ENCODE measurements around the gene MGME1. TPM values are rescaled to one million over a fixed set of nuclear protein-coding genes. Genes with fewer than 3 reads are reported as not detected.

Gene MGME1
- total and polyA plus RNA-seq, 2 of the 13 experiments (the other 11 are each of a cell fraction or from before 2014, with no cell fraction given), result 36.7 to 66.6 TPM

- no peak for TF ChIP-seq AFF4 (CRISPR knock-in tag; IDR thresholded peaks at IDR 0.05)
- no peak for TF ChIP-seq ZKSCAN5 (CRISPR knock-in tag; IDR thresholded peaks at IDR 0.05)
- TF ChIP-seq ISL2 (CRISPR knock-in tag; IDR thresholded peaks at IDR 0.05), result no peak
- no peak for TF ChIP-seq PHF21A (CRISPR knock-in tag; IDR thresholded peaks at IDR 0.05)
- no peak for TF ChIP-seq ZNF589 (CRISPR knock-in tag; conservative IDR thresholded peaks at IDR 0.05)
- TF ChIP-seq SRSF9 (IDR thresholded peaks at IDR 0.05; ENCODE audit: borderline replicate concordance, insufficient read depth, low read depth, low read length, poor library complexity, severe bottlenecking), result no peak
- TF ChIP-seq ZNF7 (CRISPR knock-in tag; IDR thresholded peaks at IDR 0.05), result no peak
- no peak for TF ChIP-seq SETDB1 (CRISPR knock-in tag; IDR thresholded peaks at IDR 0.05; ENCODE audit: borderline replicate concordance)
- TF ChIP-seq XRCC5 (optimal IDR thresholded peaks at IDR 0.05; ENCODE audit: low read length), result no peak
- TF ChIP-seq ZNF20 (CRISPR knock-in tag; IDR thresholded peaks at IDR 0.05), result no peak
- no peak for TF ChIP-seq HDAC6 (IDR thresholded peaks at IDR 0.05; ENCODE audit: low read depth, low read length)
- peak; percentile 38 for TF ChIP-seq HNRNPLL (IDR thresholded peaks at IDR 0.05; ENCODE audit: low read depth, low read length, poor library complexity, severe bottlenecking)
- TF ChIP-seq MEIS2 (CRISPR knock-in tag; IDR thresholded peaks at IDR 0.05), result no peak
- TF ChIP-seq BORCS8-MEF2B (CRISPR knock-in tag; IDR thresholded peaks at IDR 0.05), result peak; percentile 33; the same call in 1 of the 2 replicates
- TF ChIP-seq ZNF44 (CRISPR knock-in tag; IDR thresholded peaks at IDR 0.05), result no peak
- TF ChIP-seq, protein P1, sequence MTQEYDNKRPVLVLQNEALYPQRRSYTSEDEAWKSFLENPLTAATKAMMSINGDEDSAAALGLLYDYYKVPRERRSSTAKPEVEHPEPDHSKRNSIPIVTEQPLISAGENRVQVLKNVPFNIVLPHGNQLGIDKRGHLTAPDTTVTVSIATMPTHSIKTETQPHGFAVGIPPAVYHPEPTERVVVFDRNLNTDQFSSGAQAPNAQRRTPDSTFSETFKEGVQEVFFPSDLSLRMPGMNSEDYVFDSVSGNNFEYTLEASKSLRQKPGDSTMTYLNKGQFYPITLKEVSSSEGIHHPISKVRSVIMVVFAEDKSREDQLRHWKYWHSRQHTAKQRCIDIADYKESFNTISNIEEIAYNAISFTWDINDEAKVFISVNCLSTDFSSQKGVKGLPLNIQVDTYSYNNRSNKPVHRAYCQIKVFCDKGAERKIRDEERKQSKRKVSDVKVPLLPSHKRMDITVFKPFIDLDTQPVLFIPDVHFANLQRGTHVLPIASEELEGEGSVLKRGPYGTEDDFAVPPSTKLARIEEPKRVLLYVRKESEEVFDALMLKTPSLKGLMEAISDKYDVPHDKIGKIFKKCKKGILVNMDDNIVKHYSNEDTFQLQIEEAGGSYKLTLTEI (CRISPR knock-in tag; conservative IDR thresholded peaks at IDR 0.05), result no peak
- 0 out of 2 replicates have a peak, but pooled peaks have one; percentile 59 for TF ChIP-seq NFKB2 (CRISPR knock-in tag; IDR thresholded peaks at IDR 0.05; ENCODE audit: borderline replicate concordance)
- TF ChIP-seq ELF1 (CRISPR knock-in tag; IDR thresholded peaks at IDR 0.05), result peak; percentile 32; the same call in 1 of the 2 replicates
- TF ChIP-seq RNF2 (conservative IDR thresholded peaks at IDR 0.05; ENCODE audit: low read depth), result 0 out of 2 replicates have a peak, but pooled peaks have one; percentile 27
- TF ChIP-seq, protein P2, sequence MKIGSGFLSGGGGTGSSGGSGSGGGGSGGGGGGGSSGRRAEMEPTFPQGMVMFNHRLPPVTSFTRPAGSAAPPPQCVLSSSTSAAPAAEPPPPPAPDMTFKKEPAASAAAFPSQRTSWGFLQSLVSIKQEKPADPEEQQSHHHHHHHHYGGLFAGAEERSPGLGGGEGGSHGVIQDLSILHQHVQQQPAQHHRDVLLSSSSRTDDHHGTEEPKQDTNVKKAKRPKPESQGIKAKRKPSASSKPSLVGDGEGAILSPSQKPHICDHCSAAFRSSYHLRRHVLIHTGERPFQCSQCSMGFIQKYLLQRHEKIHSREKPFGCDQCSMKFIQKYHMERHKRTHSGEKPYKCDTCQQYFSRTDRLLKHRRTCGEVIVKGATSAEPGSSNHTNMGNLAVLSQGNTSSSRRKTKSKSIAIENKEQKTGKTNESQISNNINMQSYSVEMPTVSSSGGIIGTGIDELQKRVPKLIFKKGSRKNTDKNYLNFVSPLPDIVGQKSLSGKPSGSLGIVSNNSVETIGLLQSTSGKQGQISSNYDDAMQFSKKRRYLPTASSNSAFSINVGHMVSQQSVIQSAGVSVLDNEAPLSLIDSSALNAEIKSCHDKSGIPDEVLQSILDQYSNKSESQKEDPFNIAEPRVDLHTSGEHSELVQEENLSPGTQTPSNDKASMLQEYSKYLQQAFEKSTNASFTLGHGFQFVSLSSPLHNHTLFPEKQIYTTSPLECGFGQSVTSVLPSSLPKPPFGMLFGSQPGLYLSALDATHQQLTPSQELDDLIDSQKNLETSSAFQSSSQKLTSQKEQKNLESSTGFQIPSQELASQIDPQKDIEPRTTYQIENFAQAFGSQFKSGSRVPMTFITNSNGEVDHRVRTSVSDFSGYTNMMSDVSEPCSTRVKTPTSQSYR (CRISPR knock-in tag; IDR thresholded peaks at IDR 0.05; ENCODE audit: borderline replicate concordance), result no peak
- TF ChIP-seq ZNF205 (CRISPR knock-in tag; IDR thresholded peaks at IDR 0.05), result no peak
- TF ChIP-seq ZNF567 (CRISPR knock-in tag; IDR thresholded peaks at IDR 0.05; ENCODE audit: borderline replicate concordance), result no peak
These were observed 38.9 kb downstream of the MGME1 start (continued) for GRCh38 chr20:18007534-18008292.

All from HepG2 (cell line).